Dendritic cell treated with granulocyte-macrophage colony-stimulating factor and Interleukin-4, amounts not matched to agents 40 ng/mL and 50 ng/mL, for 4 days (primary cell): ENCODE data around the gene ZC3HAV1.
"Not testable (repeated sequence)": the region's sequence is repeated elsewhere in the genome, so short reads cannot be mapped to it uniquely, and the experiment has no call there.

Source experiments
- H3K27ac Mint-ChIP-seq: one replicate; pipeline ENCODE4 v1.8.0; 2022; ENCODE audit warnings: mild to moderate bottlenecking, mixed read lengths
- H3K27me3 Mint-ChIP-seq: one replicate; pipeline ENCODE4 v1.8.0; 2022; ENCODE audit warnings: mild to moderate bottlenecking, mixed read lengths
- H3K36me3 Mint-ChIP-seq: one replicate; pipeline ENCODE4 v1.8.0; 2022; ENCODE audit warnings: low read depth, mixed read lengths
- H3K4me1 Mint-ChIP-seq: one replicate; pipeline ENCODE4 v1.8.0; 2022; ENCODE audit warnings: low read depth, mixed read lengths
- H3K4me3 Mint-ChIP-seq: one replicate; pipeline ENCODE4 v1.8.0; 2022; ENCODE audit warnings: mild to moderate bottlenecking, moderate library complexity, mixed read lengths
- H3K9me3 Mint-ChIP-seq: one replicate; pipeline ENCODE4 v1.8.0; 2022; ENCODE audit warnings: mixed read lengths
- intact Hi-C: fragments of 100-400 bp; cut with micrococcal nuclease; formaldehyde crosslinking; loops from one replicate; pipeline ENCODE4 v1.15.0; 2022

The ZC3HAV1 gene

DNA sequence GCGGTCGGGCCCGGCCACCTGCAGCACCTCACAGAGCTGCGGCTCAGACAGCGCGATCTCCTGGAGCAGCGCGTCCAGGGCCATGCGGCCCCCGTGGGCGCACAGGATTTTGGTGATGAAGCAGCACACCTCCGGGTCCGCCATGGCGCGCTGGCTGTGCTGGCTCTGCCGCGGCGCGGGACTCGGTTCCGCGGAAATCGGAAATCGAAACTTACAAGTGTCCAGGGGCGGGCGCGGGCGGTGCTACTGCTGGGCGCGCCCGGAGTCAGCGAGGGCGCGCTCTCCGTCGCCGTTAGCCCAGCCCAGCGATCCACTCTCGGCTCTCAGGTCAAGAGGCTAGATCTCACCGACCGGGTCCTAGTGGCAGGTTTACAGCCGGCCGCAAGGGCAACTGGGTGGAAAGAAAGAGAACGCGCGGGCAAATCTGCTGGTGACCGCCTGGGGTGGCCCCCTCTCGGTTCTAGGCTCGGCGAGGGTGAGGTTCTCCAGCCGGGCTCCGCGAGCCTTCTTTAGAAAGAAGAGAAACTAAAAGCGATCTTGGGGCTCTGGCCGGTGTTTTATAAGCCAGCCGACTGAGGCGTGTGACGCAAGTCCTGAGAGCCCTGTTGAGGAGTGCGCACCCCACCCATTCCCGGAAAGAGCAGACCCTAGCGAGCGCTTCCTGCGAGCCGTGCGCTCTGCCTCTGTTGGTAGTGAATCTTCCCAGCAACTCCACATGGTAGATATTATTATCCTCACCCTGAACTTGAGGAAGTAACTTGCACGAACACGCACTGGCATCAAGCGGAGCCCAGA lies at the start of gene ZC3HAV1:
Gene ZC3HAV1, minus strand, starts transcription at position 533 of the 795 bp plus-strand sequence. Its CDS starts 389 bp downstream, at position 144.
- H3K4me1 Mint-ChIP-seq: peaks cover 19% of the 10 kb centered on the region
- H3K36me3 Mint-ChIP-seq: peaks cover 41% of the 10 kb centered on the region
- H3K27me3 Mint-ChIP-seq: no peaks in the 10 kb centered on the region
- peaks cover 10% of the 10 kb centered on the region for H3K9me3 Mint-ChIP-seq
- peak within 1 kb of the TSS; percentile 90 for H3K4me3 Mint-ChIP-seq
- intact Hi-C loops: loop anchor here (1.0 to 2.0 kb wide), 2 partner anchors 24 to 231 kb away; partner anchors contain the start of gene FMC1
- peak within 1 kb of the TSS; percentile 89 for H3K27ac Mint-ChIP-seq

DNA sequence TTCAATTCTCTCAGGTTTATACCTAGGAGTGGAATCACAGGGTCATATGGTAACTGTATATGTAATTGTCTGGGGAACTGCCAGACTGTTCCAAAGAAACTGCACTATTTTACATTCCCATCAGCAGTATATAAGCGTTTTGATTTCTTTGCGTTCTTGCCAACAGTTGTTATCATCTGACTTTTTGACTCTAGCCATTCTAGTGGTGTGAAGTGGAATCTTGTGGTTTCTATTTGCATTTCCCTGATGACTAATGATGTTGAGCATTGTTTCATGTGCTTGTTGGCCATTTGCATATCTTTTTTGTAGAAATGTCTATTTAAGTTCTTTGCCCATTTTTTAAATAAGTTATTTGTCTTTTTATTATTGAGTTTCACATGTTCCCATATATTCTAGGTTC lies 44.3 kb upstream of the ZC3HAV1 start:
- peaks cover 5% of the 10 kb centered on the region for H3K4me1 Mint-ChIP-seq
- no peaks in the 10 kb centered on the region for H3K27me3 Mint-ChIP-seq
- H3K36me3 Mint-ChIP-seq: no peaks in the 10 kb centered on the region
- no peaks in the 10 kb centered on the region for H3K9me3 Mint-ChIP-seq
- no peak overlapping the region for H3K27ac Mint-ChIP-seq
- no peak overlapping the region for H3K4me3 Mint-ChIP-seq
- intact Hi-C loops: no loop called here

DNA sequence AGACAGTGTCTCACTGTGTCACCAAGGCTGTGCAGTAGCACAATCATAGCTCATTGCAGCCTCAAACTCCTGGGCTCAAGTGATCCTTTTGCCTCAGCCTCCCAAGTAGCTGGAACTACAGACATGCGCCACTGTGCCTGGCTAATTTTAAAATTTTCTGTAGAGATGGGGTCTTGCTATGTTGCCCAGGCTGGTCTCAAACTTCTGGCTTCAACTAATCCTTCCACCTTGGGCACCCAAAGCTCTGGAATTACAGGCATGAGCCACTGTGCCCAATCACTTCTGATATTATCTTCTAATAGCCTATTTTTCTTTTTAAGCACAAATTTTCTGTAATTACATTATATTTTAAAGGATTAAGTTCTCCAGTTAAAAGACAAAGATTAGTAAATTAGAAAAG lies 42.6 kb upstream of the ZC3HAV1 start:
- Mint-ChIP-seq H3K27me3 (no peaks in the 10 kb centered on the region), H3K36me3 (no peaks in the 10 kb centered on the region), H3K9me3 (no peaks in the 10 kb centered on the region), H3K4me1 (peaks cover 5% of the 10 kb centered on the region), H3K27ac (no peak overlapping the region), H3K4me3 (no peak overlapping the region)
- intact Hi-C loops: no loop called here

DNA sequence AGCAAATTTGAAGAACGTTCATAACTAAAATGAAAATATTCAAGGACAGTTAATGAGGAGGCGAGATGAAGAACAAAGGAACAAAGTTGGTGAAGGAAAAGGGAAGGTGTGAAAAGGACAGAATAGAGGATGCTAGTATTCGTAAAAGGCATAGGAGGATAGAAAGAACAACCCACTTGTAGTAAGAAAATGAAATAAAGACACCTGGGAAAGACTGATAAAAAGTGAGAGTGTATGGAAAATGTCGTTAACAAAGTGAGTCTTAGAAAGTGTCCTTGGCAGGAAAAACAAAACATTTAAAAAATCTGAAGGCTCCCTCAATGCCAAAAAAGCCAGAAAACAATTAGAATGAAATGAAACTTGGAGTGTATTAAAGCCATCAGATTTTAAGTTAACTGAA lies 29.6 kb upstream of the ZC3HAV1 start:
- Mint-ChIP-seq H3K4me1 (peaks cover 6% of the 10 kb centered on the region), H3K36me3 (no peaks in the 10 kb centered on the region), H3K27me3 (no peaks in the 10 kb centered on the region), H3K27ac (no peak overlapping the region), H3K9me3 (no peaks in the 10 kb centered on the region), H3K4me3 (no peak overlapping the region)
- intact Hi-C loops: no loop called here

DNA sequence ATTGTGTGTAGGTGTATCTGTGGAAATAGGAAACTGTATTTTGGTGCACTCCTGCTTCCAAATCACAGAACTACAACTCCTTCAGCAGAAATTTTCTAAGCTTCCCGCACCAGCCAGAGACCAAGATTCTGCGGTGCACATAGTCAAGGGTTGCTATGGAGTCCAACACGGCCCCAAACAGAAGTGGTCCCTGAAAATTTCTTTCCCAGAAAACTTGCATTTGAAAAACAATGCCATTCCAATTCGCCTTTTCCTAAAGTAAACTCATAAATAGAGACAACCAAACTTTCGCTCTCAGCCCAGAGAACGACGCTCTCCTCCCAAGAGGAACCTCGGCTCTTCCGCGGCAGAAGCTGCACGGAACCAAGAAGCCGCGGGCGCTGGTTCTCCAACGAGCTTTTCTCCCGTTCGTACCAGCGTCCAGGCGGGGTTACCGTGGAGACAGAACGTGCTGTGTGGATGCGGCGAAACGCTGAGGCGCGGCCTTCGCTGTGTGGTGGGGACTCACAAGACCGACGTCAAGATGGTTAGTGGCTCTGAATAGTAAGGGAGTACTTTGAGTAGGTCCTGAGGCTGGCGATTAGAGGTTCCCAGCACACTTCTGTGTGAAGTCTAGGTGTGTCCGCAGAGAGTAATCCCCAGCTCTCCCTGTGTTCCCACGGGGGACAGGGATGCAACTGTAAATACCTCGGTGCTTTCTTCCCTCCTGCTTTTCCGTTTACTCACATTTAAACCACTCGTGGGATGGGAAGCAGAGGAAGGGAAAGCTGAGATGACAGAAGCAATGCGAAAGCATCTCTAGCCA lies 24.0 kb upstream of the ZC3HAV1 start:
- no peaks in the 10 kb centered on the region for H3K9me3 Mint-ChIP-seq
- intact Hi-C loops: loop anchor here (1.0 to 2.0 kb wide), 2 partner anchors 24 to 97 kb away; partner anchors contain the start of genes UBN2 and ZC3HAV1

DNA sequence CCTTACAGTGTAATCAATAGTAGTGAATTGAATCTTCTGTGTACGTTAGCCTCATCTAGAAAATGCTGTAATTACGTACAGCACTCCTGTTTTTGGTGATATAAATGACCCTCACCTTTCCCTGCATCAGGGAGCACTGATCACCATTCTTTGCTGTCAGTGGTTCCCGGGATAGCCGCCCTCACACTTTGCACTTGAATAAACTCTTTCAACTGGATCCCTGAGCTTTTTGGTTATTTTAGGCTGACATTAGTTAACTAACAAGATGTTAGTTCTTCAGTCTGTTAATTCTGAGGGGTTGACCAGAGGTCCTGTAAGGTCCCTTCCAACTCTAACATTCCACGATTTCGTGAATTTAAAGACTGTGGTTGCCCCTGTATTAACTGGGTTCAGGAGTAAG lies 23.4 kb upstream of the ZC3HAV1 start:
- H3K4me3 Mint-ChIP-seq: peak overlapping the region; percentile 77

More for the DNA sequence above, 24.0 kb upstream of the ZC3HAV1 start:
- H3K36me3 Mint-ChIP-seq: no peaks in the 10 kb centered on the region
- H3K4me1 Mint-ChIP-seq: peaks cover 37% of the 10 kb centered on the region
- H3K27ac Mint-ChIP-seq: peak overlapping the region; percentile 90
- H3K27me3 Mint-ChIP-seq: no peaks in the 10 kb centered on the region
- H3K4me3 Mint-ChIP-seq: peak overlapping the region; percentile 77

DNA sequence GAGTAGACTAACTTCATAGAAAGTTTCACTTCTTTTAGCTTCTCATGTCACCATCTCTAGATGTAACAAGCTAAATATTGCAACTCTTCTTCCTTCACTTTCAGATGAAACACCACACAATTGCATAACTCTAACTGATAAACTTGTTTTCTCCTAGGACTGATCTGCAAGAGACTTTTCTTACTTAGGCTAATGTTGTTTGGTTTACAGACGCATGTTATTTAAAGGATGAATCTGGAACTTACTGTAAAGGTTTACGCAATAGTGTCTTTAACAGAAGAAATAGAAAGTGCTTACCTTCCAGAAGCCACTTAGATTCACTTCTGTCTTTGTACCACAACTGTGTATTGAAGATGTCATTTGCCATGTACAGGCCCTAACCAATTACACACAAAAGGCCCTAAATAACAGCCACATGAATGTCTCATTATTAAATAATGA lies 22.1 kb upstream of the ZC3HAV1 start:
- peak overlapping the region; percentile 23 for H3K4me3 Mint-ChIP-seq
- H3K36me3 Mint-ChIP-seq: no peaks in the 10 kb centered on the region
- peak overlapping the region; percentile 76 for H3K27ac Mint-ChIP-seq
- no peaks in the 10 kb centered on the region for H3K9me3 Mint-ChIP-seq
- intact Hi-C loops: loop anchor here (1.0 to 2.0 kb wide), 2 partner anchors 12 to 99 kb away; partner anchors contain the start of gene UBN2
- no peaks in the 10 kb centered on the region for H3K27me3 Mint-ChIP-seq
- H3K4me1 Mint-ChIP-seq: peaks cover 36% of the 10 kb centered on the region

More for the DNA sequence above, 23.4 kb upstream of the ZC3HAV1 start:
- H3K36me3 Mint-ChIP-seq: no peaks in the 10 kb centered on the region
- peak overlapping the region; percentile 90 for H3K27ac Mint-ChIP-seq
- H3K27me3 Mint-ChIP-seq: no peaks in the 10 kb centered on the region
- intact Hi-C loops: loop anchor here (1.0 to 2.0 kb wide), 2 partner anchors 24 to 98 kb away; partner anchors contain the start of genes UBN2 and ZC3HAV1
- H3K9me3 Mint-ChIP-seq: no peaks in the 10 kb centered on the region
- H3K4me1 Mint-ChIP-seq: peaks cover 37% of the 10 kb centered on the region

DNA sequence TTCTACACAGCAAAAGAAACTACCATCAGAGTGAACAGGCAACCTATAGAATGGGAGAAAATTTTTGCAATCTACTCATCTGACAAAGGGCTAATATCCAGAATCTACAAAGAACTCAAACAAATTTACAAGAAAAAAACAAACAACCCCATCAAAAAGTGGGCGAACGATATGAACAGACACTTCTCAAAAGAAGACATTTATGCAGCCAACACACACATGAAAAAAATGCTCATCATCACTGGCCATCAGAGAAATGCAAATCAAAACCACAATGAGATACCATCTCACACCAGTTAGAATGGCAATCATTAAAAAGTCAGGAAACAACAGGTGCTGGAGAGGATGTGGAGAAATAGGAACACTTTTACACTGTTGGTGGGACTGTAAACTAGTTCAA lies 20.3 kb upstream of the ZC3HAV1 start:
- H3K27me3 Mint-ChIP-seq, H3K4me3 Mint-ChIP-seq, H3K36me3 Mint-ChIP-seq, H3K27ac Mint-ChIP-seq, H3K9me3 Mint-ChIP-seq, intact Hi-C loops: not testable (repeated sequence)
- H3K4me1 Mint-ChIP-seq: peaks cover 32% of the 10 kb centered on the region

DNA sequence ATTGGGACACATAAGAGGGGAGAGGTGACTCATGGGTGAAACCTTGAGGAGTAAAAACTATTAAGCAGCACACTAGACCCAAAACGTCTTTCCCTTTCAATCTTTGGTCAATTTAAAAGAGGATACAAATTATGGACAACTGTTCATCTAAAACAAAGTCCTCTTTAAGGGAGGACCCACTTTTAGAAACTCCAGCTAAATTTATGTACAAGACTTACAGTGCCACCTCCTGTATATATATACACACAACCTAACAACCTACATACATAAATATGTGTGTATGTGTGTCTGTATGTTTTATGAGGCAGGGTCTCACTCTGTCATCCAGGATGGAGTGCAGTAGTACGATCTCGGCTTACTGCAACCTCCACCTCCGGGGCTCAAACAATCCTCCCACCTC lies 18.1 kb upstream of the ZC3HAV1 start:
- no peak overlapping the region for H3K27ac Mint-ChIP-seq
- H3K27me3 Mint-ChIP-seq: no peaks in the 10 kb centered on the region
- H3K36me3 Mint-ChIP-seq: no peaks in the 10 kb centered on the region
- H3K4me3 Mint-ChIP-seq: no peak overlapping the region
- intact Hi-C loops: loop anchor here (1.0 kb wide), 1 partner anchor 110 kb away; no protein-coding TSS in a partner anchor
- H3K4me1 Mint-ChIP-seq: peaks cover 21% of the 10 kb centered on the region
- H3K9me3 Mint-ChIP-seq: no peaks in the 10 kb centered on the region

DNA sequence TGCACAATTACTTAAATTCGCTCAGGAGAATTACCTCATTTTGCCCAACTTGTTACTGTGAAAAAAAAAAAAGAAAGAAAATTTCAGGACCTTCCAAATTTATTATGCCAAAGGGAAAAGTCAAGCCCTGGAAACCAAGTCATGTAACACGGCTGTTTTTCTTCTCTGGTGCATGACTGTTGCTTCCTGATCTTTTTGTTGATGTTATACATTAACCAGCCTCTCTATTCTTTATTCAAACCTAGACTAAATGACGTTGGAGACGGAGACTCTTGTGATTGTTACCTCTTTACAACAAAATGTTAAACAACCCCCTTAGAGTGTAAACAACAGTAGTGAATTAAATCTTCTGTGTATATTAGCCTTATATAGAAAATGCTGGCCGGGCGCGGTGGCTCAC lies 16.1 kb upstream of the ZC3HAV1 start:
- no peaks in the 10 kb centered on the region for H3K36me3 Mint-ChIP-seq
- no peak overlapping the region for H3K27ac Mint-ChIP-seq
- H3K27me3 Mint-ChIP-seq: no peaks in the 10 kb centered on the region
- intact Hi-C loops: no loop called here
- peaks cover 4% of the 10 kb centered on the region for H3K4me1 Mint-ChIP-seq
- H3K4me3 Mint-ChIP-seq: no peak overlapping the region
- no peaks in the 10 kb centered on the region for H3K9me3 Mint-ChIP-seq

DNA sequence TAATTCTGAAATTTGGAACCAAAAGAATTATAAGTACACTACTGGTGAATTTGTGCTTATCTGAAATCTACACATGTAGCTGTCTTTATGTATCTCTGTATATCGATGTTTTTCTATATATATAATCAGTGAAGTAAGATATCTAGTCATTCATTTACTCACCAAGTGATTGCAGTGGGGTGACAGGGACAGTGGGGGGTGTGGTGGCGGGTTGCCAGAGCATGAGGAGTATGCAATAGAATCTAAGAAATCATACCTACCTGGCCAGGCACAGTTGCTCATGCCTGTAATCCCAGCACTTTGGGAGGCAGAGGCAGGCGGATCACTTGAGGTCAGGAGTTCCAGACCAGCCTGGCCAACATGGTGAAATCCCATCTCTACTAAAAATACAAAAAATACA lies 15.5 kb upstream of the ZC3HAV1 start:
- intact Hi-C loops, H3K27me3 Mint-ChIP-seq, H3K27ac Mint-ChIP-seq, H3K36me3 Mint-ChIP-seq, H3K4me1 Mint-ChIP-seq, H3K9me3 Mint-ChIP-seq, H3K4me3 Mint-ChIP-seq: not testable (repeated sequence)

DNA sequence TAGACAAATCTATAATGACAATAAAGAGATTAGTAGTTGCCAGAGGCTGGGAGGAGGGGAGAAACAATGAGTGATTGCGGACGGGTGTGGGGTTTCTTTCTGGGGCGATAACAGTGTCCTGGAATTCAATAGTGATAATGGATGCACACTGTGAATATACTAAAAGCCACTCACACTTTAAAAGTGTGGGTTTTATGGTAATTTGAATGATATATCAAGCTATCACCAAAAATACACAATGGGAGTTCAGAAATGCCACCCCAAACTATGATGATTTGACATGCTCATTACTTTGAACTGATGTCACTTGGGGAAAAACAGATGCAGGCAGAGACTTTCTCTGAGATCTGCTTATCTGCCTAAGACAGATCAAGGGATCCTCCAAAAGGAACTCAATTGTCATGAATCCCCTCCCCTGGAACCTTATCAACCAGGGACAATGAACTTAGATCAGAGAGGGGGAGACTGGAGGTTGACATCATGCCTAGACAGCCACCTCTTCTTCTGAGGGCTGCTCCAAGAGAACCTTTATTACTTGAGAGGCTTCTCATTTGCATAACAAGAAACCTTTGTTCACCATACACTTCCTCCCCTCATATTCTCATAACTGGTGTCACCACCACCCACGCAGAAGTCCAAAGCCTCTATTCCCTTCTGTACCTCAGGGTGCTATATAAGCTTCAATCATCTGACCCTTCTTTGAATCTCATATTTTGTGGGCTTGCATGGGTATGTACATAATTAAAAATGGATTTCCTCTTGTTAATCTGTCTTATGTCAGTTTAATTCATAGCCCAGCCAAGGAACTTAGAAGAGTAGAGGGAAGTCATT lies 14.8 kb upstream of the ZC3HAV1 start:
- intact Hi-C loops: no loop called here
- no peaks in the 10 kb centered on the region for H3K36me3 Mint-ChIP-seq
- peaks cover 5% of the 10 kb centered on the region for H3K4me1 Mint-ChIP-seq
- no peak overlapping the region for H3K4me3 Mint-ChIP-seq
- H3K27me3 Mint-ChIP-seq: no peaks in the 10 kb centered on the region
- H3K27ac Mint-ChIP-seq: no peak overlapping the region
- H3K9me3 Mint-ChIP-seq: no peaks in the 10 kb centered on the region

DNA sequence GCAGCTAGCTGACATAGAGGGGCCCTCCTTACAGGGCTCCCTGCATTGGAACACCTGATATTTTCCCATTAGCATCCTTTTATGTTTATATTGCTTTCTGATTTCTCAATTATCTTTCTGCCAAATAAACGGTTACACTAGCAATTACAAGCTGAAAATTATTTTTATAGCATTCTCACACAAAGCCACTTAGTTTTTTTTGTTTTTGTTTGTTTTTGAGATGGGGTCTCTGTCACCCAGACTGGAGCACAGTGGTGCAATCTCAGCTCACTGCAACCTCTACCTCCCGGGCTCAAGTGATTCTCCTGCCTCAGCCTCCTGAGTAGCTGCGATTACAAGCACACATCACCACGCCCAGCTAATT lies 9.9 kb upstream of the ZC3HAV1 start:
- Mint-ChIP-seq H3K9me3 (no peaks in the 10 kb centered on the region), H3K27ac (peak overlapping the region; percentile 86), H3K4me3 (no peak overlapping the region), H3K36me3 (no peaks in the 10 kb centered on the region), H3K27me3 (no peaks in the 10 kb centered on the region), H3K4me1 (peaks cover 28% of the 10 kb centered on the region)
- intact Hi-C loops: loop anchor here (1.0 kb wide), 1 partner anchor 12 kb away; no protein-coding TSS in a partner anchor
